A549 treated with AZD2906 at 1 μM for 4 hours (cell line): ENCODE data around the gene KCNH4. TPM values are rescaled to one million over a fixed set of nuclear protein-coding genes. Genes with fewer than 3 reads are reported as not detected.

Experiments
- total RNA-seq: library from RNA; stranded (reverse); fragments of 200-300 nt; extraction: Qiagen RNA extraction; gene quantifications from 5 replicates; pipeline ENCODE4 v1.2.3, GENCODE V29; 2022

The KCNH4 gene
- 0.18 to 0.36 TPM (median 0.31 TPM) in 5 replicates for total RNA-seq

DNA sequence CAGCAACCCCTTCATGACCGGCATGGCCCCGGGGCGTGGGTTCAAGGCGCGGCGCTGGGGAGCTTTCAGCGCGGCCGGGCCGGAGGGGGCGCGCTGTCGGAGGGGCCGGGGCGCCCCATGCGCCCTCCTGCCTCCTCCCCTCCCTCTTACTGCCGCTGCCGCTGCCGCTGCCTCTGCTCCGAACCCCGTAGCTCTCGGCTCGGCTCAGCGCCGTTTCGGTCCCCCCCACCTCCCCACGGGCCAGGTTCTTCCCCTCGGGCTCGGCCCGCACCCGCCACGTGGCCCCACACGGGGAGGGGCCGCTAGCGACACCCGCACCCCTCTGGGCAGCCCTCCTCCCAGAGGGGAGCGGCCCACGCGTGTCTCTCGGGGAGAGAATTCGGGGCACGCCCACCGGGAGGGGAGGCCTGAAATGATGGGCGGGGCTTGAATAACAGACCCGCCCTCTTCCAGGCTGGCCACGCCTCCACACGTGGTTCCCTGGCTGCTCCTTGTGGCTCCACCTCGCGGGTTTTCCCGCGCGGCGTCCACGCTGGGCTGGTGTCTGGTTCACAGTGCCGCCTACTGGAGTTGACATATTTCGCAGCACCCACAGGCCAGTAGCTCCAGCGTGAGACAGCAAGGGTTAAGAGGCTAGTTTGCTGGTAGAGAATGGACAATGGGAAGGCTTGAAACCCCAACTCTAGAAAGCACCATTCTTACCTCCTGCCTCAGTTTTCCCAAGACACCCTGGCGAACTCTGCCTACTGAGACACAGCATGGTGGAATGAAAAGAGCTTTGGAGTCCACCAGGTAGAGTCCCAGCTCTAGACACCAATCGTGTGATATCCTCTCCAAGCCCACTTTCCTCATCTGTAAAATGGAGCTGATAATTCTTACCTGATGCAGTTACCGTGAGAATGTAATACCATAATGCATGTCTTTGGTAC, at the start of gene KCNH4:
TSS of gene KCNH4 (minus strand) at position 221 of the 929 bp plus-strand sequence. CDS start at position 24, 197 bp downstream.

GRCh38 chr17:42193969-42194899, 13.3 kb upstream of the KCNH4 start, which contains the start of gene GHDC:
TSS of gene GHDC (minus strand) at chr17:42194494. CDS start at chr17:42193581, 913 bp downstream.

DNA sequence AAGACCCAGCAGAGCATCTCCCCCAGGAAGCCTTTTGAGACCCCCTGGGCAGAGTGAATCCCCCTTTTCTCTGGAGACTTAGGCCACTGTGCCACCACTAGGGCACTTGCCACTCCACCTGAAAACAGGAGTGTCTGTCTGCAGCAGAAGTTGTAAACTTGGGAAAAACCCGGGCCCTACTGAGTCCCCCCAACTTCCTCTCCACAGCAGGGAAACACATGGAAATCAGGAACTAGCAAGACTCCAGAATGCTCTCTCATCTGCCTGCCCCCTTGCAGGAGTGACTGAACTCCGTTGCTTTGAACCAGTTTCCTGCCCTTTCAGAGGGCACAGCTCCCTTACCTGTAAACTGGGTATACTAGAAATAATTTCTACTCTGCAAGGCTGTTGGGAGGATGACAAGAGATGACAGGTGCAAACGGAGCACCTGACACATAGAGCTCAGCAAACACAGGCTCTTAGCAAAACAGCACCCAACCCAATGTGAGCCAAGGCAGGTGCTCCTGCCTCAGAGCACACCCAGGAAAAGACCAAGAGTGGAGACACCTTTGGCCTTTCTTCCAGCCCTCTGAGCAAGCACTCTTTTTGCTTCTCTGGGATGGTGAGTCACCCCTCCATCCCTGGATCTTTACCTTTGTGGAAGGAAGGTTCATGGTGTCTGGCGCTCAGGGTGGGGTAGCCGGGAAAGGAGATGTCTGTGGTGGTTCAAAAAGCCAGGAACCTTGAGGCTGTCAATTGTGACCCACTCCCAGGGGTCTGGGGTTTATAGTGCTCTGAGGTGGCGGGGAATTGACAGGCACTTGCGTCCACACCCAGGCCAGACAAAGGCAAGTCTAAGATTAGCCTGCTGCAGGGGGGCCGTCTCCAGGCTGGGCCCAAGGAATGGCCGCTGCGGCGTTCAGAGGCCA, 4.0 kb upstream of the KCNH4 start, which contains the start of gene HCRT:
TSS of gene HCRT (minus strand) at position 740 of the 908 bp plus-strand sequence. CDS start at position 653, 87 bp downstream.

DNA sequence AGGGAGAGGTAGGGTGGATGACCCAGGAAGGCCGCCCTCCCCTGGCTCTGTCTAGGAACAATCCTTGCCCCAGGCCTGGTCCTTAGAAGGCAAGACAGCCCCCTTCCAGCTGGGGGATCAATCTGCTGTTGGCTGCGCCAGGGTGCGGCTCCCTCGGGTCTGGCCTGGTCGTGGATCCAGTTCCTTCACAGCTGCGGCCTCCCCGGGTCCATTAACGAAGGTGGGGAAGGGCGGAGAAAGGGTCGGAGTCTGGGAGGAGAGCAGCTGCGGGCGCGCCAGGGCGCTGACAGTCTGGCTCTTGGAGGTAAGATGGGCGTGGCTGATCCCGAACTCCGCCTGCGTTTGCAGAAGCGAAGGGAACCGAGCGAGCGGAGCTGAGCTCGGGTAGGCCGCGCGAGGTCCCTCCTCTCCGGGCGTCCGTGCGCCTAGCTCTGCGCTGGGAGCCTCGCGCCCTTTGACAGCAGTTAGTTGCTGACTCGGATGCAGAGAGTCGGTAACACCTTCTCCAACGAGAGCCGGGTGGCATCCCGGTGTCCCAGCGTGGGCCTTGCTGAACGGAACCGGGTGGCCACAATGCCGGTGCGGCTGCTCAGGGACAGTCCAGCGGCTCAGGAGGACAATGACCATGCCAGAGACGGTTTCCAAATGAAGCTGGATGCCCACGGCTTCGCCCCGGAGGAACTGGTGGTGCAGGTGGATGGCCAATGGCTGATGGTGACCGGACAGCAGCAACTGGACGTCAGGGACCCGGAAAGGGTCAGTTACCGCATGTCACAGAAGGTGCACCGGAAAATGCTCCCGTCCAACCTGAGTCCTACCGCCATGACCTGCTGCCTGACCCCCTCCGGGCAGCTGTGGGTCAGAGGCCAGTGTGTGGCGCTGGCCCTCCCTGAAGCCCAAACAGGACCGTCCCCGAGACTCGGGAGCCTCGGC, 58.3 kb downstream of the KCNH4 start, which contains the start of gene HSPB9:
TSS of gene HSPB9 (plus strand) at position 434 of the 933 bp plus-strand sequence. CDS start at position 481, 47 bp downstream.

DNA sequence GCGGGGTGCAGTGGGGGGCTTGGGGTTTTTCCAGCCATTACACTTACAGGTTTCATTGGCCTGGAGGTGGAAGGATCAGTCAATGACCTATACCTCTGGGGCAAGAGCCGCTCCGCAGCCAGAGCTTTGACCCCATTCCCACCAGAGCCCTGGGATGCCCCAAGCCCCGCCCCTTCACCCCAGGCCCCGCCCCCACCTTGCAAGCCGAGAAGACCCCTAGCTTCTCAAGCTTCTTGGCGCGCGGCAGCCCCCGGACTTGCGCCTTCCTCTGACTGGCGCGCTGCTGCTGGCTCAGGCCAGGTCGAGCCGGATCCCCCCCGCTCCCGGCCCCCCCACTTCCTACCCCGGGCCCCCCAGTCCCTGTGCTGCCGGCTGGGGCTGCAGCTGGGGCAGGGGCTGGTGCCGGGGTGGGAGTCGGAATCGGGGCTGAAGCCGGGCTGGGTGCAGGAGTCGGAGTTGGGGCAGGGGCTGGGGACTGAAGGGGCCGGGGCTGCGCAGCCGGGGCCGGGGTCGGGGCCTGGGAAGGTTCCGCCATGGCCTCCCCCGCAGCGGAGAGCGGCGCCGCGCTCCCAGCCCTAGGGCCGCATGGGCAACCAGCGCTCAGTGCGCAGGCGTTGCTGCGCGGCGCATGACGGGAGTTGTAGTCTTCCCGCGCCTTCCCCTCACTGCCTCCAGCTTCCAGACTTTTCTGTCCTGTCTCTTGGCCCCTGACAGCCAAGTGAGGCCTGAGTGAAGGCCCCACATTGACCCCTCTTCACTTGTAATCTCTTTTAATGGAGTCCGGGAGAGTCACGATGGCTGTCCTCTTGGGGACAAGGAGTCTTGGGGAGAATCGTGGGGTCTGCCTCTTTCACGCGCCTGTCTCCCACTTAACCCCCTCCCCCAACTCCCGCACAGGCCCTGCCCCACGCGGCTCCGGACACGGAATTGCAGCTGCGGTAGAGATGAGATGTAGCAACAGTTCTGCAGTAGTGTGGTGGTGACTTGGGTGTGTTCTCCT, 59.9 kb downstream of the KCNH4 start, which contains the start of gene KAT2A:
TSS of gene KAT2A (minus strand) at position 598 of the 1,000 bp plus-strand sequence. CDS start at position 535, 63 bp downstream.

DNA sequence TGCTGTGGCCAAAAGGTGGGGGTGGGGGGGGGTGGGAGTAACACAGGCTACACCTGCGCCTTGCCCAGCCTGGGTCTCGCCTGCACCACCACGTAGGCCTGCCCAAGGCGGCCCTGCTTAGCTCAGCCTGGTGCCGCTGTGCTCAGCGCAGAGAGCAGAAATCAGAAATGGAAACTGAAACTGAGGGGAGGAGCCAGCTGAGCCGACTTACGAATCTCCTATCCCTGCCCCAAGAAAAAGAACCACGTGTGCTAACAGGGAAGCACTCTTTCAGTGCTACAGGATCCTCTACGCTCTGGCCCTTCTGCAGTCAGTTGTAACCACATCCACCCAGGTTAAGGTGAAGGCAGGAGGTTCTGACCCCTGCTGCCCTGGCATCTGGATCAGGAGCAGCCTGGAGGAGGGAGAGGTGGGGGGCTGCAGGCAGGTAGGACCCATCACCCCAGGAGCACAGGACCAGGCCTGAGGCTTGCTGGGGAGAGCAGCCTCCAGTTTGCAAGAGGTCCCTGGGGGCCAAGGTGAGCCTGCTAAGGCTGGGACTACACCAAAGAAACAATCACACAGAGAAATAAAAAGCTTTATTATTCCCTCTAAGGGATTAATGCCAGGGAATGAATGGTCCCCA, 68.3 kb downstream of the KCNH4 start, which contains the start of gene DHX58:
TSS of gene DHX58 (minus strand) at position 163 of the 625 bp plus-strand sequence. CDS start 822 bp downstream, outside the sequence.

Other genes starting within 250 kb of the KCNH4 start
- 57.4 to 67.0 TPM (median 66.7 TPM) in 5 replicates for gene CNP, start 214.3 kb downstream of the KCNH4 start, total RNA-seq
- 103 to 115 TPM (median 105 TPM) in 5 replicates for gene DNAJC7, start 163.7 kb downstream of the KCNH4 start, total RNA-seq
- 40.5 to 46.0 TPM (median 42.3 TPM) in 5 replicates for gene NKIRAS2, start 161.1 kb downstream of the KCNH4 start, total RNA-seq
- 0.55 to 0.85 TPM (median 0.81 TPM) in 5 replicates for gene C17orf113, start 130.5 kb downstream of the KCNH4 start, total RNA-seq
- 0.14 to 0.39 TPM (median 0.20 TPM) in 5 replicates for gene ZNF385C, start 82.7 kb downstream of the KCNH4 start, total RNA-seq
- gene DHX58, start 68.4 kb downstream of the KCNH4 start, total RNA-seq: 0.37 to 0.79 TPM (median 0.39 TPM) in 5 replicates
- gene KAT2A, start 59.8 kb downstream of the KCNH4 start, total RNA-seq: 33.4 to 48.5 TPM (median 43.3 TPM) in 5 replicates
- gene HSPB9, start 58.3 kb downstream of the KCNH4 start, total RNA-seq: not detected in 5 replicates
- 231 to 267 TPM (median 261 TPM) in 5 replicates for gene RAB5C, start 26.2 kb downstream of the KCNH4 start, total RNA-seq
- gene HCRT, start 4.3 kb upstream of the KCNH4 start, total RNA-seq: 0.20 TPM in 1 of 5 replicates, not detected in the others
- 16.0 to 21.7 TPM (median 19.8 TPM) in 5 replicates for gene GHDC, start 13.4 kb upstream of the KCNH4 start, total RNA-seq
- 25.3 to 30.0 TPM (median 26.2 TPM) in 5 replicates for gene STAT5B, start 95.2 kb upstream of the KCNH4 start, total RNA-seq
- 6.8 to 8.9 TPM (median 7.8 TPM) in 5 replicates for gene STAT5A, start 107.4 kb upstream of the KCNH4 start, total RNA-seq
- 68.0 to 74.3 TPM (median 72.2 TPM) in 5 replicates for gene STAT3, start 207.3 kb upstream of the KCNH4 start, total RNA-seq
- gene CAVIN1, start 242.1 kb upstream of the KCNH4 start, total RNA-seq: 387 to 420 TPM (median 390 TPM) in 5 replicates